ENCODE data around the gene SCAMP2. TPM values are rescaled to one million over a fixed set of nuclear protein-coding genes. Genes with fewer than 3 reads are reported as not detected.

SCAMP2 gene
- total and polyA plus RNA-seq, 4 experiments from 2014 or later = 132 to 179 (median 145) TPM

DNA sequence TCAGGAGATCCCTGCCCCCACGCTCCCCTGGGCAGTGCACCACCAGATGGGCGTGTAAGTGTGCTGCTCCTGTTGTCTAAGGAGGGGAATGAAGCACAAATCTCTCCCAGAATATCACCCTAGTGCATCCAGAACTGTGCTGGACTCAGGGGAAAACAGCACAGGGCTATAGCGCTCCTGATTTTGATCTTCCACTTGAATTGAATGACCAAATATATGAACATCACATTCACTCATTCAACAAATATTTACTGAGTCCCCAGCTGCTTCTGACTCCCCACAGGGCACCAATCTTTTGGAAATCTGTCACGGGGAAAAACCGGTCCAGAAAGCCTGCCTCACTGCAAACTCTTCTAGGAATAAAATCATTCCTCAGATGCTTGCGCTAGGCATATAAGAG, 44.3 kb downstream of the SCAMP2 start:
- intact Hi-C loops (cut with micrococcal nuclease) = no loop called here
- Mint-ChIP-seq H3K4me1 (peaks cover 0 to 9% (median 3%) of the 10 kb centered on the region in 4 donors), H3K4me3 (no peak overlapping the region), H3K27ac (no peak overlapping the region), H3K27me3 (peaks cover 7 to 11% of the 10 kb centered on the region in 2 donors), H3K36me3 (no peaks in the 10 kb centered on the region), H3K9me3 (peaks cover 0 to 1% (median 0%) of the 10 kb centered on the region in 8 donors)
- POLR2A ChIA-PET (ENCODE audit: partially characterized antibody) = no interaction called here
- Histone ChIP-seq H3K4me1 (ENCODE audit: insufficient read depth, low read length) (no peaks in the 10 kb centered on the region), H3K36me3 (ENCODE audit: insufficient read depth, low read length) (no peaks in the 10 kb centered on the region), H3K27ac (ENCODE audit: low read depth, low read length) (no peak overlapping the region), H3K9me3 (ENCODE audit: control insufficient read depth in 1 of 2, low read length in 2 of 2) (no peaks in the 10 kb centered on the region), H3K27me3 (ENCODE audit: insufficient read depth, low read length) (peaks cover 11% of the 10 kb centered on the region), H3K4me3 (ENCODE audit: low read length in 2 of 2) (no peak overlapping the region)
- CTCF ChIA-PET (ENCODE audit: partially characterized antibody) = interaction anchor here (0.7 to 1.8 kb wide), 4 partner anchors 29 to 196 kb away, joined by 3 to 8 read pairs (median 4); no protein-coding TSS in a partner anchor
- no peak for DNase-seq

DNA sequence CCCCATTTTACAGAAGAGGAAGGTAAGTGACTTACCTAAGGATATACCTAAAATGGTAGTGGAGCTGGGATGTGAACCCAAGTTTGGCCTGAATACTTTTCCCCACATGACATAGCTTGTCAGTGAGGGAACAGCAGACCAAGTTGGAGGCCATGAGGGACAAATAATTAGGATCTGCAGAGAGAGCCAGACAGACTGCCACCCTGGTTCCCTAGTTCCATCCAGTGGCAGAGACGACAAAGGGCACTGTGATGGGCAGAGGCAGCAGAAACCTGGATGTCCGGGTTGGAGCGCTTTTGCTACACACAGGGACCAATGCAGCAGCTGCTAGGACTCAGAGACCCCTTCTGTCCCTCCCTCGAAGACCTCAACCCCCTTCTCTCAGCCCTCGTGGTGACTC, 45.6 kb downstream of the SCAMP2 start:
- peaks cover 0 to 9% (median 3%) of the 10 kb centered on the region in 4 donors for H3K4me1 Mint-ChIP-seq
- H3K27ac ChIP-seq (ENCODE audit: low read depth, low read length) = no peak overlapping the region
- peaks cover 7 to 11% of the 10 kb centered on the region in 2 donors for H3K27me3 Mint-ChIP-seq
- peaks cover 0 to 1% (median 0%) of the 10 kb centered on the region in 8 donors for H3K9me3 Mint-ChIP-seq
- no peak overlapping the region for H3K4me3 Mint-ChIP-seq
- H3K36me3 Mint-ChIP-seq = no peaks in the 10 kb centered on the region
- ChIA-PET CTCF (ENCODE audit: partially characterized antibody) (interaction anchor here (0.8 to 2.6 kb wide), 5 partner anchors 9 to 74 kb away, joined by 3 to 8 read pairs (median 5); partner anchors contain the start of gene LMAN1L), POLR2A (ENCODE audit: partially characterized antibody) (interaction anchor here (0.5 kb wide), 1 partner anchor 18 kb away, joined by 3 read pairs; no protein-coding TSS in a partner anchor)
- no peak for DNase-seq
- H3K27ac Mint-ChIP-seq = no peak overlapping the region
- no peaks in the 10 kb centered on the region for H3K4me1 ChIP-seq (ENCODE audit: insufficient read depth, low read length)
- H3K27me3 ChIP-seq (ENCODE audit: insufficient read depth, low read length) = peaks cover 11% of the 10 kb centered on the region
- no peak overlapping the region for H3K4me3 ChIP-seq (ENCODE audit: low read length in 2 of 2)
- no peaks in the 10 kb centered on the region for H3K9me3 ChIP-seq (ENCODE audit: control insufficient read depth in 1 of 2, low read length in 2 of 2)
- intact Hi-C loops (cut with micrococcal nuclease) = loop anchor here (1.0 kb wide), 1 partner anchor 168 kb away; the partner anchor contains the start of gene SCAMP5
- no peaks in the 10 kb centered on the region for H3K36me3 ChIP-seq (ENCODE audit: insufficient read depth, low read length)

DNA sequence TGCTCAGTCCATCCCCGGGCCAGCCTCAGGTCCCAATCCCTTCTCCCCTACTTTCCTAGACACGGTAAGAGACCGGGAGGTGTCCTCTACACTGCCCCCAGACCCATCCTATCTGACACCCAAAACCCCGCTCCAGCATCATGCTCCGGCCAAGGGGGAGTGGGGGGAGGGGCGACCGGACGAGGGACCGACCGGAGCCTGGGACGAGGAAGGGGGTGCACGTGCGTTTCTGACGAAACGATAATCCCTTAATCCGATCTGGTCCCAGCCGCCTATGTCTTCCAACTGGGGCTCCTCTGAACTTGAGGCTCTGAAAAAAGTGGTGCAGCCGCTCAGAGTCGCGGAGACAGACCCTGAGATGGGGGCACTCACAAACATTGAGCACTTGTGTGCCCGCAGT, 46.2 kb downstream of the SCAMP2 start:
- Histone ChIP-seq H3K27me3 (ENCODE audit: insufficient read depth, low read length) (peaks cover 11% of the 10 kb centered on the region), H3K4me1 (ENCODE audit: insufficient read depth, low read length) (no peaks in the 10 kb centered on the region), H3K4me3 (ENCODE audit: low read length in 2 of 2) (no peak overlapping the region), H3K9me3 (ENCODE audit: control insufficient read depth in 1 of 2, low read length in 2 of 2) (no peaks in the 10 kb centered on the region), H3K27ac (ENCODE audit: low read depth, low read length) (no peak overlapping the region), H3K36me3 (ENCODE audit: insufficient read depth, low read length) (no peaks in the 10 kb centered on the region)
- H3K4me3 Mint-ChIP-seq = no peak overlapping the region
- intact Hi-C loops (cut with micrococcal nuclease) = loop anchor here (1.0 kb wide), 1 partner anchor 168 kb away; the partner anchor contains the start of gene SCAMP5
- CTCF ChIA-PET (ENCODE audit: partially characterized antibody) = interaction anchor here (0.8 to 2.6 kb wide), 6 partner anchors 10 to 124 kb away, joined by 3 to 8 read pairs (median 4); no protein-coding TSS in a partner anchor
- DNase-seq = no peak
- H3K9me3 Mint-ChIP-seq = peaks cover 0 to 1% (median 0%) of the 10 kb centered on the region in 8 donors
- no peak overlapping the region for H3K27ac Mint-ChIP-seq
- H3K27me3 Mint-ChIP-seq = peaks cover 7 to 11% of the 10 kb centered on the region in 2 donors
- POLR2A ChIA-PET (ENCODE audit: partially characterized antibody) = interaction anchor here (0.9 to 1.2 kb wide), 4 partner anchors 37 to 79 kb away, joined by 3 read pairs; no protein-coding TSS in a partner anchor
- no peaks in the 10 kb centered on the region for H3K36me3 Mint-ChIP-seq
- peaks cover 0 to 9% (median 3%) of the 10 kb centered on the region in 4 donors for H3K4me1 Mint-ChIP-seq

DNA sequence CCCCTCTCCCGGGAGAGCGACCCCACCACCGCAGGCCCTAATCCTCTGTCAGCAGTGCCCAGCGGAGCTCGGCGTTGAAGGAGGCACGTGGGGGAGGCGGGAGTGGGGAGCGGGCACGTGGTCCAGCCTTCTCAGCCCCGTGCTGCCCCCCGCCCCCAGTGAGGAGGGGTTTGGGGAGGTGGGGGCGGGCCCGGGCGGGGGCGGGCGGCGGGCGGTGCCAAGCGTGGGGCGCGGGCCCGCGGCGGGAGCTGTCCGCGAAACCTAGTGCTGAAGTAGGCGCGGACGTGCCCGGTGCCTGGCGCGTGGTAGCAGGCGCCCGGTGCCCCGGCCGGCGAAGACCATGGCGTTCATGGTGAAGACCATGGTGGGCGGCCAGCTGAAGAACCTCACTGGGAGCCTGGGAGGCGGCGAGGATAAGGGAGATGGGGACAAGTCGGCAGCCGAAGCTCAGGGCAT, 46.8 kb downstream of the SCAMP2 start, which contains the start of gene CPLX3:
CPLX3 (plus strand) TSS at position 264 of the 456 bp plus-strand sequence; CDS start at position 341, 77 bp downstream.
- Mint-ChIP-seq H3K9me3 (peaks cover 0 to 1% (median 0%) of the 10 kb centered on the region in 8 donors), H3K36me3 (no peaks in the 10 kb centered on the region), H3K27me3 (peaks cover 7 to 11% of the 10 kb centered on the region in 2 donors), H3K27ac (no peak within 1 kb of the TSS), H3K4me1 (peaks cover 0 to 9% (median 3%) of the 10 kb centered on the region in 4 donors), H3K4me3 (no peak within 1 kb of the TSS)
- peak in 4 of 5 donors; percentile 34 to 53 (median 40) for DNase-seq
- POLR2A ChIA-PET (ENCODE audit: partially characterized antibody) = interaction anchor here (0.9 to 1.2 kb wide), 5 partner anchors 11 to 80 kb away, joined by 3 read pairs; no protein-coding TSS in a partner anchor
- Histone ChIP-seq H3K4me3 (ENCODE audit: low read length in 2 of 2) (no peak within 1 kb of the TSS), H3K36me3 (ENCODE audit: insufficient read depth, low read length) (no peaks in the 10 kb centered on the region), H3K4me1 (ENCODE audit: insufficient read depth, low read length) (no peaks in the 10 kb centered on the region), H3K27me3 (ENCODE audit: insufficient read depth, low read length) (peaks cover 11% of the 10 kb centered on the region), H3K27ac (ENCODE audit: low read depth, low read length) (no peak within 1 kb of the TSS), H3K9me3 (ENCODE audit: control insufficient read depth in 1 of 2, low read length in 2 of 2) (no peaks in the 10 kb centered on the region)
- CTCF ChIA-PET (ENCODE audit: partially characterized antibody) = interaction anchor here (0.8 to 2.6 kb wide), 5 partner anchors 9 to 124 kb away, joined by 3 to 7 read pairs (median 3); no protein-coding TSS in a partner anchor
- intact Hi-C loops (cut with micrococcal nuclease) = no loop called here

DNA sequence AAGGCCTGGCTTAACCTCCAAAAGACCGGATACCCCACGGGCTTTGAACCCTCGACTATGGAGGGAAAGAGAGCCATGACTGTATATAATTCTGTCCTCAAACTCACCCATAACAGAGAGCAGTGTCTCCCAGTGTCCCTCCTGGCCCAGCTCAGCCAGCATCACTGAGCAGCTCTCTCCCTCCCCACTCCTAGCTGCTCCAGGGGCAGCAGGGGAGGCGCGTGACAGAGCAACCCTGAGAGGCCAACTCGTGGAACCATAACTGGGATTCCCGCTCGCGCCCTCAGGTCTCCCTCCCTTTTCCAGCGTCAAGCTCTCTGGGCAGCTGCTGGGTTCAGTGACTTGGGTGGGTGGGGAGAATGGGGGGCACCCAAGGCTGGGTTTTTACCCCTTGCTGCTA, 47.3 kb downstream of the SCAMP2 start:
- Mint-ChIP-seq H3K27me3 (peaks cover 7 to 11% of the 10 kb centered on the region in 2 donors), H3K4me1 (peaks cover 0 to 9% (median 3%) of the 10 kb centered on the region in 4 donors), H3K36me3 (no peaks in the 10 kb centered on the region), H3K9me3 (peaks cover 0 to 1% (median 0%) of the 10 kb centered on the region in 8 donors), H3K27ac (no peak overlapping the region), H3K4me3 (no peak overlapping the region)
- H3K4me3 ChIP-seq (ENCODE audit: low read length in 2 of 2) = no peak overlapping the region
- no peaks in the 10 kb centered on the region for H3K36me3 ChIP-seq (ENCODE audit: insufficient read depth, low read length)
- peaks cover 11% of the 10 kb centered on the region for H3K27me3 ChIP-seq (ENCODE audit: insufficient read depth, low read length)
- POLR2A ChIA-PET (ENCODE audit: partially characterized antibody) = interaction anchor here (0.9 to 1.2 kb wide), 4 partner anchors 10 to 80 kb away, joined by 3 read pairs; no protein-coding TSS in a partner anchor
- no peaks in the 10 kb centered on the region for H3K9me3 ChIP-seq (ENCODE audit: control insufficient read depth in 1 of 2, low read length in 2 of 2)
- DNase-seq = no peak
- no peak overlapping the region for H3K27ac ChIP-seq (ENCODE audit: low read depth, low read length)
- intact Hi-C loops (cut with micrococcal nuclease) = no loop called here
- no peaks in the 10 kb centered on the region for H3K4me1 ChIP-seq (ENCODE audit: insufficient read depth, low read length)
- CTCF ChIA-PET (ENCODE audit: partially characterized antibody) = interaction anchor here (0.8 to 2.6 kb wide), 4 partner anchors 10 to 125 kb away, joined by 3 to 7 read pairs (median 3); no protein-coding TSS in a partner anchor

DNA sequence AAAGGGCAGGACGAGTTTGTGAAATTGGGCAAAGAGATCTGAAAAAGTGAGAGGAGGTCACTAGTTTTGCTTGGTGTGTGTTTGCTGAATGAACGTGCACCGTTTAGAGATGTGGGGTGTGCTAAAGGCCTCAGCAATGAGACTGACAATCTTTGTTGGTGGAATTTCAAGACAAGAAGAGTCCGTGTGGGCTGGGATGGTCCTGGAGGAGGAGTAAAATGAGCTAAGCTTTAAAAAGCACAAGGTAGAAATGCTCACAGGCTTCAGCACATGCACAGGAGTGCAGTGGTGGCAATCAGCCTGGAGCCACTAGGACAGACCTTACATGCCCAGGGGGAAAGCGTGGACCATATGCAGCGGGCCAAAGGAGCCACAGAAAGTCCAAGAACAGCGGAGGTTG, 48.2 kb downstream of the SCAMP2 start:
- Histone ChIP-seq H3K27me3 (ENCODE audit: insufficient read depth, low read length) (peaks cover 11% of the 10 kb centered on the region), H3K36me3 (ENCODE audit: insufficient read depth, low read length) (no peaks in the 10 kb centered on the region), H3K4me1 (ENCODE audit: insufficient read depth, low read length) (no peaks in the 10 kb centered on the region), H3K4me3 (ENCODE audit: low read length in 2 of 2) (no peak overlapping the region), H3K27ac (ENCODE audit: low read depth, low read length) (no peak overlapping the region), H3K9me3 (ENCODE audit: control insufficient read depth in 1 of 2, low read length in 2 of 2) (no peaks in the 10 kb centered on the region)
- no peak for DNase-seq
- peaks cover 0 to 1% (median 0%) of the 10 kb centered on the region in 8 donors for H3K9me3 Mint-ChIP-seq
- H3K4me3 Mint-ChIP-seq = no peak overlapping the region
- peaks cover 7 to 11% of the 10 kb centered on the region in 2 donors for H3K27me3 Mint-ChIP-seq
- H3K27ac Mint-ChIP-seq = peak overlapping the region in 2 of 7 donors; percentile 37 to 39
- intact Hi-C loops (cut with micrococcal nuclease) = no loop called here
- H3K36me3 Mint-ChIP-seq = no peaks in the 10 kb centered on the region
- CTCF ChIA-PET (ENCODE audit: partially characterized antibody) = interaction anchor here (1.5 kb wide), 1 partner anchor 125 kb away, joined by 3 read pairs; no protein-coding TSS in a partner anchor
- H3K4me1 Mint-ChIP-seq = peaks cover 0 to 9% (median 3%) of the 10 kb centered on the region in 4 donors
- POLR2A ChIA-PET (ENCODE audit: partially characterized antibody) = interaction anchor here (0.6 kb wide), 1 partner anchor 14 kb away, joined by 4 read pairs; no protein-coding TSS in a partner anchor

DNA sequence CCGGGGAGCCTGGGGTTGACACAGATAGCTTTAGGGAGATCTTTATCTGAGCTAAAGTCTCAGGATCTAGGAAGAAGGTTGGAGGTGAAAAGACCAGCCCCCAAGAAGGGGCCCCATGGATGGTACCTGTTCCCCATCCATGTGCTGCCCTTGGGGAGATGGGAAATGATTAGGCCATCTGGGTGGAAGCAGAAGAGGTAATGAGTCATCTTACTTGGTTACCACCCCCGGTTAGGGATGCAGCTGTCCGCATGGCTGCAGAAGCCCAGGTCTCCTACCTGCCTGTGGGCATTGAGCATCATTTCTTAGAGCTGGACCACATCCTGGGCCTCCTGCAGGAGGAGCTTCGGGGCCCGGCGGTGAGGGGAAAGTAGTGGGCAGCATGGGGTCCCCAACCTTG, 49.8 kb downstream of the SCAMP2 start:
- POLR2A ChIA-PET (ENCODE audit: partially characterized antibody) = no interaction called here
- CTCF ChIA-PET (ENCODE audit: partially characterized antibody) = no interaction called here
- no peak overlapping the region for H3K27ac Mint-ChIP-seq
- no peak overlapping the region for H3K4me3 ChIP-seq (ENCODE audit: low read length in 2 of 2)
- no peak overlapping the region for H3K4me3 Mint-ChIP-seq
- intact Hi-C loops (cut with micrococcal nuclease) = no loop called here
- H3K27me3 ChIP-seq (ENCODE audit: insufficient read depth, low read length) = peaks cover 8% of the 10 kb centered on the region
- no peak for DNase-seq
- H3K4me1 ChIP-seq (ENCODE audit: insufficient read depth, low read length) = peaks cover 9% of the 10 kb centered on the region
- peaks cover 0 to 1% (median 0%) of the 10 kb centered on the region in 8 donors for H3K9me3 Mint-ChIP-seq
- peaks cover 3 to 11% of the 10 kb centered on the region in 2 donors for H3K27me3 Mint-ChIP-seq
- H3K36me3 Mint-ChIP-seq = no peaks in the 10 kb centered on the region
- no peaks in the 10 kb centered on the region for H3K36me3 ChIP-seq (ENCODE audit: insufficient read depth, low read length)
- H3K9me3 ChIP-seq (ENCODE audit: control insufficient read depth in 1 of 2, low read length in 2 of 2) = no peaks in the 10 kb centered on the region
- H3K27ac ChIP-seq (ENCODE audit: low read depth, low read length) = no peak overlapping the region
- peaks cover 2 to 17% (median 9%) of the 10 kb centered on the region in 4 donors for H3K4me1 Mint-ChIP-seq
